ENCODE results near the gene MAN1C1.

Gene MAN1C1

DNA sequence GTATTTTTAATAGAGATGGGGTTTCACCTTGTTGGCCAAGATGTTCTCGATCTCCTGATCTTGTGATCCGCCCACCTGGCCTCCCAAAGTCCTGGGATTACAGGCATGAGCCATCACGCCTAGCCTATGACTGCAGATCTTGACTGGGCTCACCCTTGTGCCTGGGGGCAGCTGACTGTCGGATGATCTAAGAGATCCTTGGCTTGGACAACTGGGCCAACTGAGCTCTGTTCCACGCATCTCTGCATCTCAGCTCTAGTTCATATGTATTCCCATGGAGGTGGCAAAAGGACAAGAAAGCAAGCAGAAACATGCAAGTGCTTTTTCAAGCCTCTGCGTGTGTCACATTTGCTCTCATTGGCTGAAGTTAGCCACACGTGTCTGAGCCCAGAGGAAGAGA is 107.6 kb downstream of the MAN1C1 start:
- no peak for DNase-seq (ENCODE audit: low spot score in 2 of 2)
- Mint-ChIP-seq H3K27ac (ENCODE audit: low read depth) (no peak overlapping the region), H3K9me3 (no peaks in the 10 kb centered on the region), H3K27me3 (no peaks in the 10 kb centered on the region), H3K36me3 (ENCODE audit: insufficient read depth) (peaks cover 2% of the 10 kb centered on the region), H3K4me3 (no peak overlapping the region), H3K4me1 (peaks cover 31% of the 10 kb centered on the region)
- ATAC-seq (replicated peaks; ENCODE audit: extremely low read depth, poor library complexity, severe bottlenecking) = no peak

DNA sequence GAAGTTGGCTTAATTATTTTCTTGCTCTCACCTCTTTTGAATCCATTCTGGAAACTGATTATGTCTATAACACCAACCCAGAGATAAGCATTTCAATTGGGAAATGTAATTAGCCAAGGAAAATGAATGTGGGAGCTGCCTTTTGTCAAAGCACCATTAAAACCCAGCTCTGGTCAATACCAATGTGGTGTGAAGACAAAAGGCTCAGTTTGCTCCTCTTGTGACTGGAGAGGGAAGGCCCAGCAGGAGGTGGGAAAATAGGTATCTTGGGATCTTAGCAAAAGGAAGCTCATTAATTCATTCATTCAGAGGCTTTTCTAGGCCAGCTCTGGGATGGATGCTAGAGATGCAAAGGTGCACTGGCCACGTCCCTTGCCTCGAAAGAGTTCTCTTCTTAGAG is 108.4 kb downstream of the MAN1C1 start:
- no peak for ATAC-seq (replicated peaks; ENCODE audit: extremely low read depth, poor library complexity, severe bottlenecking)
- H3K4me3 Mint-ChIP-seq = no peak overlapping the region
- no peaks in the 10 kb centered on the region for H3K27me3 Mint-ChIP-seq
- no peak for DNase-seq (ENCODE audit: low spot score in 2 of 2)
- no peak overlapping the region for H3K27ac Mint-ChIP-seq (ENCODE audit: low read depth)
- peaks cover 2% of the 10 kb centered on the region for H3K36me3 Mint-ChIP-seq (ENCODE audit: insufficient read depth)
- H3K4me1 Mint-ChIP-seq = peaks cover 36% of the 10 kb centered on the region
- no peaks in the 10 kb centered on the region for H3K9me3 Mint-ChIP-seq

DNA sequence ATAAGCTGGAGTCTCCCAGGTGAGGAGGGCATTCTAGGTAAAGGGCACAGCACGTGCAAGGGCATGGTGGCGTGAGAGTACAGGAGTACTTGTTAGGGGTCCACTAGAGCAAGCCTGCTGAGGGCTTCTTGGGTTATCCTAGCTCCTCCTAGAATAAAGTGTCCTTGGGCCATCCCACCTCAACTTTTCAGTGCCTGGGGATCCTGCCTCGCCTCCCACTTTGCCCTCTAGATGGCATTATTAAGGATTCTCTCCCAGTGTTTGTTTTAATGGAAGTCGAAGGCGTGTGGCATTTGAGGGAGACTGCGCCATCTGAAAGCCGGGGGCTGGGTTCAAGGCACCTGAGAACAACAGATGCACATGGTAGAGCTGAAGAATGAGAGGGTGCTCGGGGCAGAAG is 108.9 kb downstream of the MAN1C1 start:
- DNase-seq (ENCODE audit: low spot score in 2 of 2) = no peak
- no peak for ATAC-seq (replicated peaks; ENCODE audit: extremely low read depth, poor library complexity, severe bottlenecking)
- H3K9me3 Mint-ChIP-seq = no peaks in the 10 kb centered on the region
- H3K4me3 Mint-ChIP-seq = no peak overlapping the region
- H3K27me3 Mint-ChIP-seq = no peaks in the 10 kb centered on the region
- H3K27ac Mint-ChIP-seq (ENCODE audit: low read depth) = no peak overlapping the region
- peaks cover 41% of the 10 kb centered on the region for H3K4me1 Mint-ChIP-seq
- peaks cover 2% of the 10 kb centered on the region for H3K36me3 Mint-ChIP-seq (ENCODE audit: insufficient read depth)

DNA sequence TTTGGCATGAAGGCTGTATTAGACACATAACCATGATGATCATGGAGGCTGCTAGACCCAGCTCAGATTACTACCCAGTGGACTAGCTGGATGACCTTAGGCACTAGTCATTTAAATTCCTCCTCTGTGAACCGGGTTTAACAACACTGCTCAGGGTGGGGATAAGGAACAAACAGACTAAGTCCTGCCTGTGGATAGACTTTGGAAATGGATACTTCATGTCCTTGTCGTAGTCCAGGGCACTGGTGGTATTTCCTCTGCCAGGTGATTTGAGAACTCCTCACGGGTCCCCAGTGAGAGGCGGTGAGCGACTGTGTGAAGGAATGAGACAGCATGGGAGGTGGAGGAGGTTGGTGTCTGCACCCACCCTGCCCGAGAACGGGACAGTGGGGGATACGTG is 110.5 kb downstream of the MAN1C1 start:
- no peak overlapping the region for H3K4me3 Mint-ChIP-seq
- H3K27me3 Mint-ChIP-seq = no peaks in the 10 kb centered on the region
- H3K4me1 Mint-ChIP-seq = peaks cover 54% of the 10 kb centered on the region
- no peaks in the 10 kb centered on the region for H3K9me3 Mint-ChIP-seq
- no peak overlapping the region for H3K27ac Mint-ChIP-seq (ENCODE audit: low read depth)
- DNase-seq (ENCODE audit: low spot score in 2 of 2) (no peak), ATAC-seq (replicated peaks; ENCODE audit: extremely low read depth, poor library complexity, severe bottlenecking) (no peak)
- peaks cover 5% of the 10 kb centered on the region for H3K36me3 Mint-ChIP-seq (ENCODE audit: insufficient read depth)

DNA sequence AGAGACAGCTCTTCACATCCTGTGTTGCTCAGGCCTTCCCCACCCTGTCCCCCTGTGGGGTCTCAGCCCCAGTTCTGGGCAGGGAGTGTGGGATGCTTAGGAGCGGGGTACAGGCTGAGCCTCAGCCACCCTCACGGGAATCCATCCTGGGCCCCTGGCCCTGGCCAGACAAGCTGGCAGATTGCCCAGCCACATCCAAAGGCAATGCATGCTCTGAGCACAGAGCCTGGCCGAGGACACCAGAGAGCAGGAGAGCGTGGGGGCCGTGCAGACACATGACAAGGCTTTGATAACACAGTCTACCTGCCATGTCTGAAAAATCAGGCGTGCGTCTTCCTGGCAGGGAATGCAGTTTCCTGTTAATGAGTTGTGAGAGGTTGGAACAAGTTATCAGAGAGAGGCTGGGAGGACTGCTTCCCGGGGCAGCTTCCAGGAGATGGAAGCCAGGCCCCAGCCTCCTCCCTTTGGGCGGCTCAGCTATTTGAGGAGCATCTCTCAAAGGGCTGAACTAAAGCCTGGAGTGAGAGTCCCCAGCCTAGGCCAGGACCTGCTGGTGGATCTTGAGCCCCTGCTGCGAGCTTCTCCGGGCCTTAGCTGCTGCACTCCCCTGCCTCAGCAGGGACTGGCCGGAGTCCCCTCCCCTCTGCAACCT is 111.2 kb downstream of the MAN1C1 start:
- Mint-ChIP-seq H3K27ac (ENCODE audit: low read depth) (no peak overlapping the region), H3K4me1 (peaks cover 48% of the 10 kb centered on the region), H3K27me3 (no peaks in the 10 kb centered on the region), H3K36me3 (ENCODE audit: insufficient read depth) (peaks cover 6% of the 10 kb centered on the region), H3K4me3 (no peak overlapping the region), H3K9me3 (no peaks in the 10 kb centered on the region)
- ATAC-seq (replicated peaks; ENCODE audit: extremely low read depth, poor library complexity, severe bottlenecking) (no peak), DNase-seq (ENCODE audit: low spot score in 2 of 2) (no peak)

DNA sequence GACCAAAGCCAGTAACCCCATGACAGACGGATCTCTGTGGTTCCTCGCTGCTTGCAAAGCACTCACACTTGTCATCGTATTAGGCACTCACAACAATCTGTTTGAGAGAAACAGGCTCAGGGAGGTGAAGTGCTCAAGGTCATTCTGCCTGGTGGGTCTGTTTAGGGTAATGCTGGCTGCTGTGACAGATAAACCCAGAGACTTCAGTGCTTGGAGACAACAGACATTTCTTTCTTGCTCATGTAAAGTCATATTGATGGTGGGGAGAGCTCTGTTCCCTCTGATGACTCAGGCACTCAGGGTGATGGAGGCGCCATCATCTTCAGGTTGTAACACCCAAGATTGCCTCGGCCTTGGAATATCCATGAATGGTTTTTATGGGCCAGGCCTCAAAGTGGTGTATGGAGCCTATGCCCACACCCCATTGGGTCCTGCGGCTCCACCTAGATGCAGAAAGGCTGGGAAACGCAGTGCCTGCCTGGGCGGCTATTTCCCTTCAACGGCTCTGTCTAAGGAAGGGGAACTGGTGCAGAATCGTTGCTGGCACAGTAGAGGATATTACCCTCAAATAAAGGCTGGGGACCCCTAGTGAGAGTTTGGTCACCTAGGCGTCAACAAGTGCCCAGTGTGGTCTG is 111.8 kb downstream of the MAN1C1 start:
- no peak for ATAC-seq (replicated peaks; ENCODE audit: extremely low read depth, poor library complexity, severe bottlenecking)
- Mint-ChIP-seq H3K4me1 (peaks cover 44% of the 10 kb centered on the region), H3K27ac (ENCODE audit: low read depth) (no peak overlapping the region), H3K9me3 (no peaks in the 10 kb centered on the region), H3K27me3 (no peaks in the 10 kb centered on the region), H3K36me3 (ENCODE audit: insufficient read depth) (peaks cover 7% of the 10 kb centered on the region), H3K4me3 (no peak overlapping the region)
- no peak for DNase-seq (ENCODE audit: low spot score in 2 of 2)

DNA sequence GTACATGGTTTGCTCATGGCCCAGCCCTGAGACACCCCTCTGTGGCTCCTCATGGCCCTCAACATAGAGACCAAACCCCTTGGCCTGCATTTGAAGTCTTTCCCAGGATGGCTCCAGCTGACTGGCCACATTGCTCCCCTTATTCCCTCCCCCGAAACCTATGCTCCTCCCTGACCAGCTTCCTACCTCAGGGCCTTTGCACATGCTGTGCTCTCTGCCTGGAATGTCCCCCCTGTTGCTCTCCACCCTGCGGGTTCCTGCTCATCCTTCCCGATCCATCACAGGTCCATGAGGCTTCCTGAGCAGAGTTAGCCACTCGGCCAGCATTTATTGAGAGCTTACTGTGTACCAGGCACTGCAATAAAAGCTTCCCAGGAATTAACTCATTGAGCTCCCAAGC is 112.5 kb downstream of the MAN1C1 start:
- no peak for ATAC-seq (replicated peaks; ENCODE audit: extremely low read depth, poor library complexity, severe bottlenecking)
- Mint-ChIP-seq H3K27ac (ENCODE audit: low read depth) (no peak overlapping the region), H3K4me1 (peaks cover 41% of the 10 kb centered on the region), H3K4me3 (no peak overlapping the region), H3K27me3 (no peaks in the 10 kb centered on the region), H3K36me3 (ENCODE audit: insufficient read depth) (peaks cover 7% of the 10 kb centered on the region), H3K9me3 (no peaks in the 10 kb centered on the region)
- no peak for DNase-seq (ENCODE audit: low spot score in 2 of 2)

DNA sequence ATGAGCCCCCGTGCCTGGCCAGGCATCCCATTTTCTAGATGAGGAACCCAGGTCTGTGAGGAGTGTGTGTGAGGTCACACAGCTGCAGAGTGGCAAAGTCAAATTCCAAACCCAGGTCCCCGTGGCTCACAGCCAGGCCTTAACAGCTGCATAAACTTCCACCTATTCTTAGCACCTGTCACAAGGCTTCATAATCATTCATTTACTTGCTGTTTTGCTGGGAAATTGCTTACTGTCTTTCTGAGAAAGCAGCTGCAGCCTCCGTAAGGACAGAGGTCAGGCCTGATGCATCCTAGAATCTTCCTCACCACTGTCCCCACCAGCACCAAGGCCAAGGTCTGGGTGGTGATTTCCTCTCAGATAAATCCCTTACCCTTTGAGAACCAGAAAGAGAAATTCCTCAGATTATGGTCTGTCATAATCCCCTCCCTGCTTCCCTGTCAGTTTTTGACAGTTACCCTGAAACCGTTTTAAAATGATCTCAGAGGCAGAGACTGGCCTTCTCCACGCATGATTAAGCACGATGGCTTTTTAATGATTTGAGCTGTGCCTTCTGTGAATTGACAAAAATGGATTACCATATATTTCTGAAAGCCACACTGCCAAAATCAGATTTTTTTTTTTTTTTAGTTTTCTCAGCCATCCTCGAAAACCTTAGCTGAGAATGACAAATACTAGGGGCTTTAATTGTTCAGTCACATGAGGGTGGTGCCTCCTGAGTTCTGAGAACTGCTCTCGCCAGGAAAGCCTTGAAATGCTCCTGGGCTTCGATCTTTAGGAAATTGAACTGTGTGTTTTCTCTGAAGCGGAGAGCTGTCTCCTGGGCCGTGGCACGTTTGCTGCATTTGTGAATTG is 113.4 kb downstream of the MAN1C1 start:
- H3K4me3 Mint-ChIP-seq = no peak overlapping the region
- no peaks in the 10 kb centered on the region for H3K9me3 Mint-ChIP-seq
- H3K4me1 Mint-ChIP-seq = peaks cover 38% of the 10 kb centered on the region
- DNase-seq (ENCODE audit: low spot score in 2 of 2) = no peak
- no peak for ATAC-seq (replicated peaks; ENCODE audit: extremely low read depth, poor library complexity, severe bottlenecking)
- no peaks in the 10 kb centered on the region for H3K27me3 Mint-ChIP-seq
- no peak overlapping the region for H3K27ac Mint-ChIP-seq (ENCODE audit: low read depth)
- peaks cover 7% of the 10 kb centered on the region for H3K36me3 Mint-ChIP-seq (ENCODE audit: insufficient read depth)

DNA sequence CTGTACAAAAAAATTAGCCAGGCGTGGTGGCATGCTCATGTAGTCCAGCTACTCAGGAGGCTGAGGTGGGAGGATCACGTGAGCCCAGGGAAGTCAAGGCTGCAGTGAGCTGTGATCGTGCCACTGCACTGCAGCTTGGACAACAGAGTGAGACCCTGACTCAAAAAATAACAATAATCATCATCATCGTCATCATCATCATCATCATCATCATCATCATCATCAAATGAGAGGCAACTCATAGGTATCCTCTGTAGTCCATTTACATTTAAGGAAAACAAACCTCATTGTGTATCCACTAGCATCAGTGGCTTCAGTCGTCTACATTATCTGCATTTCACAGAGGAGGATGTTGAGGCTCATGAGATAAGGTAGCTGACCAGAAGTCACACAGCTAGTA is 114.6 kb downstream of the MAN1C1 start:
- peaks cover 7% of the 10 kb centered on the region for H3K36me3 Mint-ChIP-seq (ENCODE audit: insufficient read depth)
- no peak overlapping the region for H3K4me3 Mint-ChIP-seq
- H3K27me3 Mint-ChIP-seq = no peaks in the 10 kb centered on the region
- DNase-seq (ENCODE audit: low spot score in 2 of 2) (no peak), ATAC-seq (replicated peaks; ENCODE audit: extremely low read depth, poor library complexity, severe bottlenecking) (no peak)
- peaks cover 30% of the 10 kb centered on the region for H3K4me1 Mint-ChIP-seq
- no peaks in the 10 kb centered on the region for H3K9me3 Mint-ChIP-seq
- no peak overlapping the region for H3K27ac Mint-ChIP-seq (ENCODE audit: low read depth)

DNA sequence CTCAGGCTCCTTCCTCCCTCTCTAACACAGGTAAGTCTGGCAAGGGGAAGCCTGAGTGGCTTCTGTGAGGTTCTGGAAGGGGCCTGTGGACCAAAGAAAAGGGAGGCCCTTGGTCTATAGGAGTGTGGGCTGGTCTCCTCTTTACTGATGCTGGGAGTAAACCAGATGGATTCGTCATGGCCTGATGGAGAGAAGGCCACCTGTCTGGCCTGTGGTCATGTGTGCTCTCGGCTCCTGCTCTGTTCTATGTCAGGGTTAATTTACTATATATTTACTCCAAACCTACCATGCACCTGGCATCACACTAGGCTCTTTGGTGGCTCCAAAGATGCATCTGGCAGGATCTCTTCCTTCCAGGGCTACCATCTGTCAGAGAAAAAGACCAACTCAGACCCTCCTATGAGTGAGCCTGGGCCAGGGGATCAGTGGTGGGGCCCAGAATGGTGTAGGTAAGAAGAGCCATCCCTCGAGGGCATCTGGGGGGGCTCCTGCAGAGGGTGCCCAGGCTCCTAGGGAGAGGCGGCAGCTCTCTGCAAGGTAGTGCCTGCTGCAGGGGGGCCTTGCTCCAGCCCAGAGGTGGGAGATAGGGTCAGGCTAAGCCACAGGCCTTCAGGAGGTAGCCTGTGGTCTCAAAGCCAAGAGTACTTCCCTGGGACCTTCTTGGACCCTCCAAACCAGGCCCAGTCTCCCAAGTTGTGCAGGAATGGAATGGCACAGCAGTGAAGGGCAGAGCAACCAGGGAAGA is 115.2 kb downstream of the MAN1C1 start:
- Mint-ChIP-seq H3K36me3 (ENCODE audit: insufficient read depth) (peaks cover 7% of the 10 kb centered on the region), H3K27me3 (no peaks in the 10 kb centered on the region), H3K27ac (ENCODE audit: low read depth) (no peak overlapping the region), H3K9me3 (no peaks in the 10 kb centered on the region), H3K4me3 (no peak overlapping the region), H3K4me1 (peaks cover 30% of the 10 kb centered on the region)
- DNase-seq (ENCODE audit: low spot score in 2 of 2) = no peak
- no peak for ATAC-seq (replicated peaks; ENCODE audit: extremely low read depth, poor library complexity, severe bottlenecking)

DNA sequence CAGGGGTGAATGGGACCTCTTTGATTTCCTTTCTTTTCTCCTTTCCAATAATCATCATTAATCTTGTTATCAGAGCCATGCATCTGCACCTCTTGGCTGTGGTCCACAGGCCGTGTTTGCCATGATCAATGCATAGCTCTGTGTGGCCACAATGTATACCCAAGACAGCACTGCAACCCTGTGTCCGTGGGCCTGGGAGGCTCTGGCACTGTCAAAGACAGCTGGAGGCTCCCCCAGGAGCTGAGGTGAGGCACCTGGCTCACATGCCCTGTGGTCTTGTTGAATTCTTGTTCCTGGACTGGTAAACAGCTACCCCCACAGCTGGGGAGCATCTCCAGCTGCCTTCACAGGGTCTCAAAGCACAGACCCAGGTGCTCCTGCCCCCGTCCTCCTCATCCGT is 116.2 kb downstream of the MAN1C1 start:
- no peaks in the 10 kb centered on the region for H3K27me3 Mint-ChIP-seq
- no peak overlapping the region for H3K4me3 Mint-ChIP-seq
- no peaks in the 10 kb centered on the region for H3K9me3 Mint-ChIP-seq
- peaks cover 7% of the 10 kb centered on the region for H3K36me3 Mint-ChIP-seq (ENCODE audit: insufficient read depth)
- peaks cover 26% of the 10 kb centered on the region for H3K4me1 Mint-ChIP-seq
- ATAC-seq (replicated peaks; ENCODE audit: extremely low read depth, poor library complexity, severe bottlenecking) (no peak), DNase-seq (ENCODE audit: low spot score in 2 of 2) (no peak)
- H3K27ac Mint-ChIP-seq (ENCODE audit: low read depth) = no peak overlapping the region

DNA sequence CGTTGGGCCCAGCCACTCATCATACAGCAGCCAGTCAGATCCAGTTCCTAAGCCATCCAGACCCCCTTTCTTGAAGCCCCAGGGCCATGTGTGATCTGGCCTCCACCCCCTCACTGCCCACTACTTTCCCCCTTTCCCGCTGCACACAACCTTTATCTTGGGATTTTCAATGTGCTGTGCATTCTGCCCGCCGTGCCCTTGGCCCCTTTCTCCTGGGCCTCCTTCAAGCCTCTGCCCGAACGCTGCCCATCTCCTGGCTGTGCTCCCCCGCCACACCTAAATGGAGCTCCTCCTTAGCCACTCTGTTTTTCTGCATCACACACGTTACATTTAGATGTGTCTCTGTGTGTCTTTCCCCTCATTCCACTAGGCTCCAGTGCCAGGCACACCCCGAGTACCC is 116.7 kb downstream of the MAN1C1 start:
- H3K27ac Mint-ChIP-seq (ENCODE audit: low read depth) = no peak overlapping the region
- H3K4me1 Mint-ChIP-seq = peaks cover 26% of the 10 kb centered on the region
- no peaks in the 10 kb centered on the region for H3K27me3 Mint-ChIP-seq

More for the DNA sequence above, 116.7 kb downstream of the MAN1C1 start:
- Mint-ChIP-seq H3K36me3 (ENCODE audit: insufficient read depth) (peaks cover 7% of the 10 kb centered on the region), H3K4me3 (no peak overlapping the region), H3K9me3 (no peaks in the 10 kb centered on the region)
- DNase-seq (ENCODE audit: low spot score in 2 of 2) (no peak), ATAC-seq (replicated peaks; ENCODE audit: extremely low read depth, poor library complexity, severe bottlenecking) (no peak)

Data from central memory CD8-positive, alpha-beta T cell (primary cell).